Embryonic facial prominence (tissue), 1 donor: Measurements from ENCODE around the gene TMA16.
"Not testable (repeated sequence)": the region's sequence is repeated elsewhere in the genome, so short reads cannot be mapped to it uniquely, and the experiment has no call there.

Source experiments
- DNase-seq: peaks from one replicate; pipeline ENCODE4 v3.0.0-alpha.2; 2016; ENCODE audit errors: extremely low spot score

Gene TMA16

DNA sequence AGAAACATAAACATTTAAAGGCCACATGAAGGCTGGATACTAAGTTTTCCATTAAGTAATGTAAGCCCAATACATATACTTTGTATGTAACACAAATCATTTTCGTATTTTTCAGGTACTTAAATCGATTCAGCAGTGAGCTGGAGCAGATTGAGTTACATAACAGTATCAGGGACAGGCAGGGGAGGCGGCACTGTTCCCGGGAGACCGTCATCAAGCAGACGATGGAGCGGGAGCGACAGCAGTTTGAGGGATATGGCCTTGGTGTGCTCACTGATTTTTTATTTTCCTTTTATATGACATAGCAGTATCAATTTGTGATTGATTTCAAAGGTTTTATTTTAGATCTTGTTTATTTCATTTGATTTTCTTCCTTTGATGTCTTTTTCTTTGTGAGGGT lies 20.7 kb downstream of the TMA16 start:
- DNase-seq = no peak

DNA sequence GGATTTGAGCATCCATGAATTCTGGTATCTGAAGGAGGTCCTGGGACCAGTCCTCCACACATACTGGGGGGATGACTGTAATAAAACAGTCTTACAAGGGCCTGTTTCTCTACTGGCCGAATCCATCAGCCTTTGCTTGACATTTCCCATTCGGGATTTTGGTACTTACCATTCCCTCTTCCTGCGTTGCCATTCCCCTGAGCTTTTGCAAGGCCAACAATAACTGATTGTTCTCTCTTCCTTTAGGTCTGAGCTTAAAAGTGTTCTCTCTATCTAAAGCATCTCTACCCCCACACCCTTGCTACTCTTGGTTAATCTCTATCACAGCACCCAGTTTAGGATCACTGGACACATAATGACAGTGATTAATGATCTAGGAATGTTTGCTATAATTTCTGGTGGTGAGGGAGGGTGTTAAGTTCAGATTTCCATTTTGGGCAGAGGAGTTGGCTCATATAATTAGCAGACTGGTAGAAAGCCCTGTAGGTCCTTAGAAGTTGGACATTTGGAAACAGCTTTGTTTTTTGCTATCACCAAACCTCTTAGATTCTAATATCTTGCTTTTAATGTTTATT lies 29.4 kb downstream of the TMA16 start:
- no peak for DNase-seq

DNA sequence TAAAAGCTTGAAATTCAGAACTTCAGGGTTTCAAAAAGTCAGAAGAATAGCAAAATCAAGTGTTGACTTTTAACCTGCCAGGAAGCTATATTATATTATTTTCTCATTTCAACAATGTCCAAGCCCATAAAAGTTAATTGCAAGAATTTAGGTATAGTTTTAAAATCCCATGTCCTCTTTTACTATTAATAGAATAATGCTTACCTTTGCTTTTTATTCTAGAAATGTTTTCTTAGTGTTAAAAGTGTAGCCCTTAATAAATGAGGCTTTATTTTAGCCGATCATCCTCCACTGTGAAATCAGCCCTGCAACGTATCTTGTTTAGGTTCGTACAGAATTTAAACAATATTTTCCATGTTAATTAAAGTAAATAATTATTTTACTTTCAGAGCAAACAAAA lies 31.5 kb downstream of the TMA16 start:
- no peak for DNase-seq

DNA sequence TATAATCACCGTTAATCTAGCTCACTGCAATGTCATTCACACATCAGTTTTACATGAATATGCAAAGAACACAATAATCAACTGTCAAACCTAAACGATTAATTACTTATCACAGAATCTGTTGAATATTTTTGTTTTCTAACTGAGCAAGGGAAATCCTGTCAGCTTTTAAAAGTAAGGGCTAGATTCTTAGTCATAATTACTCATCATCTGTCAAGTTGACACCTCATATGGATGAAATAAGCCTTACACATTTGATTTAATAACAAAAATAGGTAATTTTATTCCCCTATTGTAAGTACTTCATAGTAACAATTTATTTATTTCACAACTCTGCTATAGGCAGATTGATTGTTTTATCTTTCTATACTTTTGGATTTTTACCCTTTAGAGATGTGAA lies 32.7 kb downstream of the TMA16 start:
- no peak for DNase-seq

DNA sequence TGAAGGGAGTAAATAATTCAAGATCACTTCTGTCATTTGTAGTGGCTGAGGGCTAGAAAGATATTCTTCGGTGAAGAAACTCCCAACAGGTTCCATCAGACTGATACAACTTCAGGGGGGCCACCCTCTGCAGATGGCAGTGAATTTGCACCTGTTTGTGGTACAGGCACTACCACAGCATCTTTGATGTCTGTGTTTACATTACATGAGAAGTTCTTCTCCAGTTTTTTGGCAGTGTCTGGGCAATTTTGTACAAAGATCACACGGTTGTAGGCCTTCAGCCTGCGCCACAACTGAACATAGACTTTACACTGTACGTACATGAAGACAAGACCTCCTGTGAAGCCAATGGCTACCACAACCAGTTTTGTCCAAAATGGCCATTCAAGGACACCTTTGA lies 34.2 kb downstream of the TMA16 start:
- no peak for DNase-seq

DNA sequence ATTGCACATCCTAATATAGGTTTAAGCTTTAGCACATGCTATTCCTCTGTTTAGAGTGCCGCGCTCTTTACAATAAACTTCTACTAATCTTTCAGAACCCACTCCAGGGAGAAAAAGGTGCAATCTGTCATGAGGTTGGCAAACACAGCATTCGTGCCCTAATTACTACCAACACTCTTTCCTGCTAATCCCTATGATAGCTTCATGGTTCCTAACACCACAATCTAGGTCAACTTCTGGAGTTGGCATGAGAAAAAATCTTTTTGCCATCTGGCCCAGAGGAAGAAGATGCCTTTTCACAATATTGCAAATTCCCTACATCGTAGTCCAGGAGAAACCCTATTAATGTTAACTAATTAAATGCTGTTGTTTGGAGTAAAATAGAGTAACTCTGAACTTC lies 39.6 kb downstream of the TMA16 start:
- DNase-seq = no peak

DNA sequence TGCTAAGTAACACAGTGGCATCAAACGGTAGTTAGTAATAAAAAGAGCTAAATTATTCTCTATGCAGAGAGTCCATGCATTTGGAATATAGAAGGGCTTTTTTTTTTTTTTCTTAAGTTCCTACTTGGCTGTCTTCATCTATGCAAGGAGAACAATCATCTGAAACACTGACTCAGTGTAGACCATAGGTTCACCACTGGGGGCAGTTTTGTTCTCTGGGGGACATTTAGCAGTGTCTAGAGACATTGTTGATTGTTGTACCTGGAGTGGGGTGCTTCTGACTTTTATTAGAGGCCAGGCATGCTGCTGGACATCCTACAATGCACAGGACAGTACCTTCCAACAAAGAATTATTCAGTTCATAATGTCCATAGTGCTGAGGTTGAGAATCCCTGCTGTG lies 41.2 kb downstream of the TMA16 start:
- DNase-seq = no peak

DNA sequence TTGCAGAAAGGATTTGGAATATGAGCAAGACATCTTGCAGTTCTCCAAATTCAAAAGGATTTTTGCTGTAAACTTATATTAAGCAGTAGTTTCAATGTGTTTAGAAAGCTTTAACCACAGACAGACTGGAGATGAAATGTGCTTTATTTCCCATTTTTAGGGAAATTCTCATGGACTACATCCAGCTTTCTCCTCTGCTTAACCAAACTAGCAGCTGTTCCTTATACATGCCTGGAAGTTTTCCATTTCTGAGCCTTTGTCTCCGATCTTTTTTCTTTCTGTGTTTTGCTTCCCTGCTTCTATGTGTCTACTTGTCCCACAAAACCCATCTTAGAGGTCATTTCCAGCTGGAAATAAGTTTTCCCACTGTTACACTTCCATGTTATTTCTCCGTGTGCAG lies 41.6 kb downstream of the TMA16 start:
- DNase-seq = no peak

DNA sequence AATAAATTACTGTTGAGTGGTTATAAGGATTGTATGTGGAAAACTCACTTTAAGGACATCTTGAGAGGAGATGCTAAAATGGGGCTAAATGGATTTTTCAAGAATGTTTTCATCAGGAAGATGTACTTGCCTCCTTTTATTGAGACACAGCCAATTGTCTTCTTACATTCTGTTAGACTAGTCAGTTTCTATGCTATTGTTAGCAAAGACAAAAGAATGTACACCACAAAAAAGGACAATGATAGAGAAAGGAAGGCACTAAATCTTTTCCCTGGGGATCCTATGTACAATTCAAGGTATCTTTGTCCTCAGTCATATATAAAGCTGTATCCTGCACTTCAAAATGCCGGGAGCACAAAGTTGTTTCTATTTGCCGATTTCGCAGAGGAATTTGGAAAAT lies 42.6 kb downstream of the TMA16 start:
- DNase-seq = no peak

DNA sequence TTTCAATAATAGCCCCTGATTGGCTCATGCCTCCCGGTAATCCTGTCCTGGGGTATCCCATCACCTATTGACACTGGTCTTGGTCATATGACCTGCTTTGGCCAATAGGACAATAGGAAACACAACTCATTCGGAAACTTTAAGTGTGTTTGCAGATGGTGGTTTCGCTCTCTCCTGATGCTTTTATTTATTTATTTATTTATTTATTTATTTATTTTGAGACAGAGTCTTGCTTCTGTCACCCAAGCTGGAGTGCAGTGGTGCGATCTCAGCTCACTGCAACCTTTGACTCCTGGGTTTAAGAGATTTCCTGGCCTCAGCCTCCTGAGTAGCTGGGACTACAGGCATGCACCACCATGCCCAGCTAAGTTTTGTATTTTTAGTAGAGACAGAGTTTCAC lies 44.3 kb downstream of the TMA16 start:
- DNase-seq = not testable (repeated sequence)

DNA sequence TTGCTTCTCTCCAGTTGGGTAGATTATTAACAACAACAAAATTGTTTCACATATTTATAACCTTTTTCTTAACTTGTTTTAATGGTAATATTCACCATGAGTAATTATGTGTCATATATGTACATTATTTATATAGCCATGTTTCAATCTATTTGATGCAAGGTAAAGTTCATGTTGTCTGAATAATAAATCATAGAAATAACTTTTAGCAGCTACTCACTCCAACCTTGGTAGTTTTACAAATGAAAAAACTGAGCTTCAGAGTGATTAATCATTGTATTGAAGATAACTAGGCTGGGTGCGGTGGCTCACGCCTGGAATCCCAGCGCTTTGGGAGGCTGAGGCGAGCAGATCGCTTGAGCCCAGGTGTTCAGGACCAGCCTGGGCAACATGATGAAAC lies 46.0 kb downstream of the TMA16 start:
- no peak for DNase-seq

DNA sequence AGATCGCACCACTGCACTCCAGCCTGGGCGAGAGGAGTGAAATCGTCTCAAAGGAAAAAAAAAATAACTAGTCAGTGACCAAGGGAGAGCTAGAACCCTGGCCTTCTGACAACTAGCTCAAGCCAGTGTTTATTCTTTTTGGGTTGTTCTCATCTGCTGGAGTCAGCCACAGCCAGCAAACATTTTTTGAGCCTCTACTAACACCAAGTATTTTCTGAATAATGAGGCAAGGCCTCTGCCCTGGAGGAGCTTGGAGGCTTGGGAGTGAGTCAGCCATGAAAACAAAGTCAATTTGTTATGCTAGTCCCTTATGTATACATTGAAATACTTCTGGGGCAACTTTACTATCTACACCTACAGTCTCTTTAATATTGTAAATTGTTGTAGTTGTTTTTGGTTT lies 46.5 kb downstream of the TMA16 start:
- no peak for DNase-seq

DNA sequence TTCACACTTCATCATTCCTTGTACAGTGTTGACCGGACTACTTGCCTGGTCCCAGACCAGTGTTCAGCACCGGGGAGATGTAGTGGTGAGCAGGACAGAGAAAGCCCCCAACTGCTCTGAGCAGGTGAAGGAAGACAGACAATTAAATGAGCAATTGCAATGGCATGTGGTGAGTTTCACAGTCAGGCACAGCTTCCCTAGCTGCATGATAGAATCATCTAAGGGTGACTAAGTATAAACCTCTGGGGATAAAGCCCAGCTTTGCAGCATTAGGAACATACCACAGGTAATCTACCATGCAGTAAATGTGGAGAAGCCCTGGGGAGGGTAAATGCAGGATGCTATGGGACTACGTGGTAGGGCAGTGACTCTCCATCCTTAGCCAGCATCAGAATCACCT lies 47.8 kb downstream of the TMA16 start:
- DNase-seq = no peak

DNA sequence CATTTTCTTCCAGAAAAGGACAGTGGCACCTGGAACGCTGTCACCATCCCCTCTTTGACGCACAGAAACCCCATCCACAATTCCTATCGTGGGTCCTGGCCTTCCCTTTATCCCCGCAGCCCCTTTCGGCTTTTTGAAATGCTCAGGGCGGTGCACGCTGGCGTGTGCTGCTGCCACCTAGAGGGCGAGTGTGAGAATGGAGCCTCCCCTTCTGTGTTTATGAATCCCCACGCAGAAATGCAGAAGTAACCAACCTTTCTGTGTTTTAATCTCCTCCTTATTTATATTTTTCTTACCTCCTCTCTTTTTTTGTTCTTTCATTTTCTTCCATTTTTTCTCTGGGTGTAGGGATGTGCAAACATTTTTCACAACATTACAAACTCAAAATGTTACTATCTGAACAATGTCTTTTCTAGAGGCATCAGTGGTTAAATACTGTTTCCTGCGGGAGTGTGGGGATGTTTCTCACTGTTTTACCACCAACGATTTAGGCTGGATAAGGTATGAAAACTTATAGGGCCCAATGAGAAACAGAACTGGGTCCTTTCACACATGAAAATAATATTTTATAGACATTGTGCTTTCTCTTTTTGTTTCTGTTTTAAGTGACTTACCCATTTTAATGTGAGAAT lies 50.0 kb downstream of the TMA16 start:
- DNase-seq = peak; percentile 53

DNA sequence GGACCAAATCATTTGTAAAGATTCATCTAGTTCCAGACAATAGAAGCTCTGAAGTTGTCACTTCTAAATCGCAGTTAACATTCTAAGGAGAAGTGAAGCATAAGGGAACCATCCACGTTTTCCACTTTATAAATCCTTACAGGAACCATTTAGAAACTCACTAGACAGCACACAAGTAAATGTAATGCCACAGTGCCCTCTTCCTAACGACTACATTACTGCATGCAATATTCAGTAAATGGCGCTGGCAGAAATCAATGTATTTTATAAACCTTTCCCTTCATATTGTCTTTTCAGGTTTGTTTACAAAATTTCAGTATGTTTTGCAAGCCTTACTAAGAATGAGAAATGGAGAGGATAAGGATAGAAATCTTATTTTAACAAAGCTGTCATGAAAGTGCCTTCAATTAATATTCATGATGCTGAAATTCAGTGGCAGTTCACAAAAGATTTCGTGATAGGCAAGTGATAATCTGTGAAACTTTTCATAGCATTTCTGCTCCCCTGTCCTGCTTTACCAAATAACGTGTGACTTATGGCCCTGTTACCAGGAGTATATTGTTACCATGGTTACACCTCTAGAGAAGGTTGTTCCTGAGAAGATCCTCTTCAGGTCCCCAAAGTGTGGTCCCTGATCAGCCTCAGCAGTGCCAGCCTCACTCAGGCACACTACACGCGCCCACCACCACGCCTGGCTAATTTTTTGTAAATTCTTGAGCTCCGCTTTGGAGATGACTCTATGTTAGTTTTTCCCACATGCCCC lies 54.2 kb downstream of the TMA16 start:
- DNase-seq = peak; percentile 56

DNA sequence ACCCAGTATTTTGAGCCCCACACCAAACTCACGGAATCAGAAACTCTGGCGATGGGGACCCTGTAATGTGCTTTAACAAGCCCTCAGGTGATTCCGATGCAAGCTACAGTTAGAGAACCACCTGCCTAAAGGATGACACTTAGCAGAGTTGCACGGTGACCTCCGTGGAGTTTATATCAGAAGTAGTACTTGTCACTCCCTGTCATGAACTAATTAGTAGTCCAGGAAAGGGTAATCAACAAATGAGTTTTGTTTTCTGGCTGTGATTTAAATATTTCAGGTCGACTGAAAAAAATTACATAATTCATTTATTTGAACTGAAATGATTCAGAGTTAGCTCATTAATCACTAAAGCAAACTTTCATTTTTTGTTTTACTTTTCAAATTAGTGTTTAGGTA lies 56.4 kb downstream of the TMA16 start:
- no peak for DNase-seq

DNA sequence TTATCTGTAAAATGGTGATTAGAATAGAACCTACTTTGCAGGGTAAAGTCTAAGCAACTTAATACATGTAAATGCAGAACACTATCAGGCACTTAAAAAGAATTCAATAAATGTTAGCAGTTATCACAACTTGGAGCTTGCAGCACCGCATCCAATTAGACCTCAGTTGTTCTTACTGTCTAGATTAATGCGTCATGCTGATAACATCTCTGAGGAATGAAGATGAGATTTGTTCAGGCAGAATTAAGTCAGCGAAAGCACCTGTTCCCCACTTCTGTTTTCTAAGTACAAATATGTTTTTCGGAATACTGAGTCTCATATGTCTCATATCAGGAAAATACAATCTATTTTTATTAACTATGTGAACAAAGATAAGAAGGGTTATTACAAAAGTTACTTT lies 58.7 kb downstream of the TMA16 start:
- no peak for DNase-seq

DNA sequence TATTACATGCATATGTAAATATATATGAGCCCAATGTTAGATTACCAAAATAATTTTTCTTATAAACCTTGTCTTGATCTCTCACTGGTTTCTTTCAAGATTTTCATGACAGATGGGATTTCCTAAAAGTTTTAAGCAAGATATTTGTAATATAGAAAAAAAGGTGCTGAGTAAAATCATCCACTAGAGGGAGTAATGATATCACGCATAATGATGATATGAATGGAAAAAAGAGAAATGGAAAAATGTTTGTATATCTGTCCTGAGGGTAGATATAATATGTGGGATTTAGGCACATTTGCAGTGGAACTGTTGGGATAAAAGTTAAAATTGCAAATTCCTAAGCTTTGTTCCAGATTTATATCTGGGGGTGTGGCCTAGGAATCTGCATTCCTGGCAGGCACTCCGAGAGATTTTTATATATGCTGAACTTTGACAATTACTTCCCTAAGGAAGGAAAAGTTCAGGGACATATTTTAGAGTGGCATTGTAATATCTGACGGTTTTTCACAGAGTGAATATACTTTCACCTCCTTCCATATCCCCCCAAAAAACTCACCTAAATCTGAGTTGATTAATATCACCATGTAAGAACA lies 60.5 kb downstream of the TMA16 start:
- peak; percentile 53 for DNase-seq

DNA sequence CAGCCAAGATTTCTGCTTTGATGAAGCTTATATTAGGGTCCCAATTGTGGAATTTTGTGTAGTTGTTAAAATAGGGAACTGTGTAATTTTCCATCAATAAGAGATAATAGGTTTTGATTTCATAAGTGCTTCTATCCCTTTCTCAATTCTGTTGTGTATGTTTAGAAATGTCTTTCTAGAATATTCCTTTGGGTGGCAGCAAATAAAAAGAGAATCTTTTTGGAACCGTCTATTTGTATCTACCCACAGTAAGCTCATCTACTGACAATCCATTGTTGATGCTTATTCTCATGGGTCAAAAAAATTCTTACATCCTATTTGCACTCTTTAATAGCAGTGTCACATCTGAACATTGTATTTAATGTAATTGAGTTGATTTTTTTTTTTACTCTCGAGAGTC lies 61.7 kb downstream of the TMA16 start:
- no peak for DNase-seq

DNA sequence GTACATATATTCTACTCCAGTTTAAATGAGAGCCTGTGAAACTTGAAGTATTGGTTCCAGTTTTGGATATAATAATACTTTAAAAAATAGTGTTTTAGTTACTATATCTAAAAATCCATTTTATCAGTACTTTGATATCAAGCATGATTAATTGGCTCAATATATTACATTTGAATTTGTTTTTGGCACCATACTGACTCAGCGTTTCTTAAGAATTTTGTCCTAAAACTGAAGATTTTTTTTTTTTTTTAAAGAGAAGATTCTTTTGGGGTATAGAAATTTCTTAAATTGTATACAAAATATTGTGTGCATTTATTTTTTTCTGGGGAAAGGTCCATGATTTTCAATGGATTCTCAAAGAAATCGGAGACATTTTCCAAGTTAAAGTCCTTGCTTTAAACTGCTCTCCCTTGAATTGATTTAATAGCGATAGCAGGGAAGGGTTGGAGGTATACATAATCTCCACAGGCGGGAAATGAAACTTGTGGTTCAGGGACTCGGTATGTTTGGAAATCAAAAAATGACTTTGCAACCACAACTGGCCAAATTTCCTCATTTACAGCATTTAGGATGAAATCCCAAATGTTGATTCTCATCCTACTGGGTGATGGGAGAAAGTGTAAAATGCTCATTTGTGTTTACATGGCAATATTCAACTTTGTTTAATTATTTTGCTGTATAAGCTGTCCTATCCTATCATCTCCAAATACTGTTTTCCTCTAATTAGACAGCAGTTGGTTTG lies 62.3 kb downstream of the TMA16 start:
- DNase-seq = no peak

DNA sequence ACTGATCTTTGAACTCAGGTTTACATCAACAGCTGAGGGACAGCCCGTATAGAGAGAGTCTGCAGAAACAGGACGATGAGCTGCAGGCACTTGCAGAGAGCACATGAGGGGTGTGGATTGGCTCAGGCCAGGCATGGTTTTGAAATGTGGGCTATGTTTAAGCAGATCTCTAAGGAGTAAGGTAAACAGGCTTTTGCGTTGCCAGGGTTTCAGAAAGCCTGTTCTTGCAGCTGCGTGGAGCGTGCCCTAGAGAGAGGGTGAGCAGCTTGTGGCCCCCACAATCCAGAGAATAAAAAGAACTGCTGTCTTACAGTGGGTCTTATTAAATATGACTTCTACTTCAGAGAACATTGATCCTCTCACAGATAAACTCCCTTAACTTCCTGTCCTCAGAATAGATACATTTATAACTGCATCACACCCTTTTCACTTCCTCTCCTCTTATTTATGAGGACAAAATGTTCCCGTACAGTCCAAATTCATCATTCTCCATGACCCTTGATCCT lies 64.1 kb downstream of the TMA16 start:
- no peak for DNase-seq

DNA sequence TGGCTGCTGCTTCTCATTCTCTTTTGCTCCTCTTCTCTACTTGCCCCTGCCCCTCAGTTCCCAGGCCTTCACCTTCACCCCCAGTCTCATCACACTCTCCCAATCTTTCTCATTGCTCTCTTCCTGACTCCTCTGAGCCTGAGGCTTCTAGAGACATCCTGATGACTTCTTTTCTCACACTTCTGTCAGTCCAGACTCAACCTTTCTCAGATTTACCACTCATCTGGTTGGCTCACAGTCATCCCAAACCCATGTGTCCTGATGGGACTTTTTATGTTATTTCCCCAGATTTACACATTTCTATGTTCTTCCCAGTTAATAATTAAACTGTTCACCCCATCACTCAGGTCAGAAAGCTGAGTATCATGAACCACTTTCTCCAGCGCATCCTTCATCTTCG lies 68.0 kb downstream of the TMA16 start:
- DNase-seq = no peak
